Thymus (tissue), 11 donors: Measurements from ENCODE around the gene VAT1. TPM values are rescaled to one million over a fixed set of nuclear protein-coding genes. Genes with fewer than 3 reads are reported as not detected.
"Not testable (repeated sequence)": the region's sequence is repeated elsewhere in the genome, so short reads cannot be mapped to it uniquely, and the experiment has no call there.

Source experiments
- DNase-seq, 9 donors: peaks; one replicate each; pipeline ENCODE4 v3.0.0-alpha.2; 2013; ENCODE audit warnings: low spot score in 9 of 9, low read depth in 6 of 9, missing footprints in 1 of 9
- H3K27ac ChIP-seq, 2 donors: one replicate each; pipeline ENCODE4 v1.5.1; 2013; ENCODE audit warnings: control low read depth in 1 of 2, low read depth in 1 of 2, low read length in 1 of 2, mild to moderate bottlenecking in 1 of 2, moderate library complexity in 1 of 2
- H3K27me3 ChIP-seq, 2 donors: one replicate each; pipeline ENCODE4 v1.5.1; 2013; ENCODE audit warnings: low read length in 1 of 2; ENCODE audit not compliant: control insufficient read depth in 2 of 2, insufficient read depth in 1 of 2
- H3K36me3 ChIP-seq, 2 donors: one replicate each; pipeline ENCODE4 v1.5.1; 2013; ENCODE audit warnings: low read length in 1 of 2, mild to moderate bottlenecking in 1 of 2, moderate library complexity in 1 of 2; ENCODE audit not compliant: control insufficient read depth in 2 of 2, insufficient read depth in 2 of 2
- H3K4me1 ChIP-seq, 2 donors: one replicate each; pipeline ENCODE4 v1.5.1; 2013; ENCODE audit warnings: low read length in 2 of 2; ENCODE audit not compliant: control insufficient read depth in 2 of 2, insufficient read depth in 2 of 2
- H3K4me3 ChIP-seq, 2 donors: one replicate each; pipeline ENCODE4 v1.5.1; 2013; ENCODE audit warnings: low read length in 2 of 2, control low read depth in 1 of 2, mild to moderate bottlenecking in 1 of 2
- H3K9me3 ChIP-seq, 2 donors: one replicate each; pipeline ENCODE4 v1.5.1; 2013; ENCODE audit warnings: low read length in 1 of 2, mild to moderate bottlenecking in 1 of 2; ENCODE audit not compliant: control insufficient read depth in 2 of 2, insufficient read depth in 1 of 2
- WGBS: extraction: QIAGEN DNeasy Blood & Tissue Kit; methylation state at CpG from one replicate; pipeline ENCODE4 v1.1.7; 2013; 5-methylcytosine and 5-hydroxymethylcytosine counted together
- polyA plus RNA-seq: library from polyadenylated mRNA; stranded (reverse); fragments of 200-250 nt; gene quantifications from one replicate; pipeline ENCODE4 v1.2.3, GENCODE V29; 2013
- total RNA-seq: library from RNA; stranded (reverse); fragments of 120-200 nt; gene quantifications from one replicate; pipeline ENCODE4 v1.2.4, GENCODE V29; 2013
- donor health status: healthy.

Gene VAT1
- total and polyA plus RNA-seq, 2 donors, result 46.8 to 51.7 TPM

GRCh38 chr17:42982266-42982665, 39.9 kb downstream of the VAT1 start:
- Histone ChIP-seq H3K4me1 (peaks cover 14 to 26% of the 10 kb centered on the region in 2 donors), H3K36me3 (peaks cover 19 to 26% of the 10 kb centered on the region in 2 donors), H3K4me3 (no peak overlapping the region), H3K27me3 (no peaks in the 10 kb centered on the region), H3K9me3 (peaks cover 0 to 4% of the 10 kb centered on the region in 2 donors), H3K27ac (no peak overlapping the region)
- DNase-seq, result no peak

- H3K27ac ChIP-seq, result peak overlapping the region; percentile 86 to 93
These were observed 41.3 kb downstream of the VAT1 start for GRCh38 chr17:42980766-42981397.

GRCh38 chr17:42980274-42980765, 41.9 kb downstream of the VAT1 start, which contains the start of gene RUNDC1:
RUNDC1 (plus strand) TSS chr17:42980565; CDS start chr17:42980577, 12 bp downstream.
- peak within 1 kb of the TSS; percentile 86 to 93 for H3K27ac ChIP-seq
- H3K4me1 ChIP-seq, result peaks cover 14 to 26% of the 10 kb centered on the region in 2 donors
- H3K9me3 ChIP-seq, result peaks cover 0 to 4% of the 10 kb centered on the region in 2 donors
- H3K4me3 ChIP-seq, result peak within 1 kb of the TSS; percentile 85 to 97
- under 1% methylated on average over 39 of the region's 39 CpGs for WGBS
- H3K36me3 ChIP-seq, result peaks cover 4 to 9% of the 10 kb centered on the region in 2 donors
- DNase-seq, result peak; percentile 71 to 94 (median 86)
- no peaks in the 10 kb centered on the region for H3K27me3 ChIP-seq

More at GRCh38 chr17:42980766-42981397, 41.3 kb downstream of the VAT1 start:
- peaks cover 14 to 26% of the 10 kb centered on the region in 2 donors for H3K4me1 ChIP-seq
- under 1% methylated on average over 67 of the region's 67 CpGs for WGBS
- H3K27me3 ChIP-seq, result no peaks in the 10 kb centered on the region
- H3K4me3 ChIP-seq, result peak overlapping the region; percentile 85 to 97
- peaks cover 6 to 15% of the 10 kb centered on the region in 2 donors for H3K36me3 ChIP-seq
- peak in 6 of 9 donors; percentile 30 to 66 (median 40) for DNase-seq
- H3K9me3 ChIP-seq, result peaks cover 0 to 4% of the 10 kb centered on the region in 2 donors

- peaks cover 14 to 26% of the 10 kb centered on the region in 2 donors for H3K4me1 ChIP-seq
- H3K36me3 ChIP-seq, result peaks cover 0 to 5% of the 10 kb centered on the region in 2 donors
- 39% methylated on average over 21 of the region's 21 CpGs for WGBS
- peak within 1 kb of the TSS; percentile 86 to 93 for H3K27ac ChIP-seq
- H3K27me3 ChIP-seq, result no peaks in the 10 kb centered on the region
- H3K4me3 ChIP-seq, result peak within 1 kb of the TSS; percentile 85 to 97
- peak in 3 of 9 donors; percentile 14 to 38 (median 36) for DNase-seq
- peaks cover 0 to 4% of the 10 kb centered on the region in 2 donors for H3K9me3 ChIP-seq
These were observed 42.5 kb downstream of the VAT1 start, which contains the start of gene PTGES3L for GRCh38 chr17:42979511-42980273. PTGES3L (minus strand) TSS chr17:42980080; CDS start chr17:42980053, 27 bp downstream.

- H3K4me3 ChIP-seq, H3K9me3 ChIP-seq, DNase-seq, H3K36me3 ChIP-seq, H3K27me3 ChIP-seq, H3K27ac ChIP-seq: not testable (repeated sequence)
- H3K4me1 ChIP-seq, result peaks cover 3 to 13% of the 10 kb centered on the region in 2 donors
- WGBS, result 93% methylated on average over 16 of the region's 16 CpGs
These were observed 46.5 kb downstream of the VAT1 start for GRCh38 chr17:42975701-42976100.

GRCh38 chr17:42975265-42975664, 46.9 kb downstream of the VAT1 start:
- Histone ChIP-seq H3K9me3 (no peaks in the 10 kb centered on the region), H3K27me3 (no peaks in the 10 kb centered on the region), H3K27ac (no peak overlapping the region), H3K4me1 (peaks cover 3 to 12% of the 10 kb centered on the region in 2 donors), H3K36me3 (no peaks in the 10 kb centered on the region), H3K4me3 (no peak overlapping the region)
- no peak for DNase-seq
- 70% methylated on average over 2 of the region's 2 CpGs for WGBS

GRCh38 chr17:42973323-42973722, 48.9 kb downstream of the VAT1 start:
- H3K4me1 ChIP-seq, H3K27ac ChIP-seq, H3K27me3 ChIP-seq, H3K36me3 ChIP-seq, DNase-seq, H3K4me3 ChIP-seq, H3K9me3 ChIP-seq: not testable (repeated sequence)
- WGBS, result 97% methylated on average over 11 of the region's 18 CpGs

GRCh38 chr17:42971589-42971988, 50.6 kb downstream of the VAT1 start:
- DNase-seq, result no peak
- no peak overlapping the region for H3K4me3 ChIP-seq
- H3K36me3 ChIP-seq, result no peaks in the 10 kb centered on the region
- no peaks in the 10 kb centered on the region for H3K4me1 ChIP-seq
- H3K9me3 ChIP-seq, result no peaks in the 10 kb centered on the region
- WGBS, result 99% methylated on average over 5 of the region's 5 CpGs
- no peaks in the 10 kb centered on the region for H3K27me3 ChIP-seq
- H3K27ac ChIP-seq, result no peak overlapping the region
